Panc1 (cell line): ENCODE results near the gene DSCAML1. TPM values are rescaled to one million over a fixed set of nuclear protein-coding genes. Genes with fewer than 3 reads are reported as not detected.

Experiments used
- ATAC-seq: fragments of 200-7000 bp; cut with Tn5 transposase; 2 replicates; pipeline ENCODE4 v1.9.1; 2020; ENCODE audit warnings: mild to moderate bottlenecking, moderate library complexity
- BruUV-seq: library from RNA; stranded (reverse); fragments of 400-500 nt; replicated peaks from 2 replicates; lab custom pipeline; 2021; lab: Mats Ljungman, UMichigan
- CTCF ChIA-PET: fragments of 300-600 bp; sonication (Branson Sonifier 250); formaldehyde crosslinking; loops from one replicate; lab custom pipeline; 2022; ENCODE audit warnings: antibody characterized with exemption; lab: Charles Lee
- POLR2A ChIA-PET: fragments of 300-600 bp; sonication (Branson Sonifier 250); formaldehyde crosslinking; loops from one replicate; lab custom pipeline; 2022; ENCODE audit warnings: antibody characterized with exemption; lab: Charles Lee
- DNase-seq: peaks from one replicate; pipeline ENCODE4 v3.0.0-alpha.2; 2010; ENCODE audit warnings: low read depth, low spot score
- H3K27ac ChIP-seq: 2 replicates; pipeline ENCODE4 v1.5.1; 2011; ENCODE audit warnings: mild to moderate bottlenecking, low read length, inconsistent platforms
- H3K27me3 ChIP-seq: fragments of 200-500 bp; sonication (Bioruptor generic); 2 replicates; pipeline ENCODE4 v1.6.0; 2014; ENCODE audit warnings: low read length, inconsistent platforms; ENCODE audit not compliant: control insufficient read depth, insufficient read depth
- H3K36me3 ChIP-seq: fragments of 200-500 bp; sonication (Bioruptor generic); 2 replicates; pipeline ENCODE4 v1.5.1; 2014; ENCODE audit warnings: inconsistent platforms, mild to moderate bottlenecking, low read length, moderate library complexity; ENCODE audit not compliant: control insufficient read depth, insufficient read depth
- H3K4me1 ChIP-seq: 2 replicates; pipeline ENCODE4 v1.5.1; 2011; ENCODE audit warnings: inconsistent platforms, mild to moderate bottlenecking, low read length, moderate library complexity; ENCODE audit not compliant: control insufficient read depth, insufficient read depth
- H3K4me3 ChIP-seq, 2 experiments: 2 replicates each; pipeline ENCODE4 v1.5.1; 2011 to 2012; ENCODE audit warnings: low read depth in 2 of 2, low read length in 2 of 2, mild to moderate bottlenecking in 2 of 2, inconsistent platforms in 1 of 2, moderate library complexity in 1 of 2
- H3K9me3 ChIP-seq: fragments of 200-500 bp; sonication (Bioruptor generic); 2 replicates; pipeline ENCODE4 v1.5.1; 2014; ENCODE audit warnings: low read depth, mild to moderate bottlenecking, inconsistent platforms, low read length, moderate library complexity; ENCODE audit not compliant: control insufficient read depth, insufficient read depth
- CTCF ChIP-seq: fragments of 450-650 bp; IDR thresholded peaks from 2 replicates; pipeline ENCODE4 v1.5.1; 2017; ENCODE audit warnings: mild to moderate bottlenecking
- POLR2AphosphoS5 ChIP-seq: IDR thresholded peaks from 2 replicates; pipeline ENCODE4 v1.6.1; 2012; ENCODE audit warnings: mild to moderate bottlenecking, low read depth, low read length, moderate library complexity
- REST ChIP-seq, 2 experiments: IDR thresholded peaks; 2 replicates each; pipeline ENCODE4 v1.6.1; 2011 to 2012; ENCODE audit warnings: low read depth in 2 of 2, control low read depth in 1 of 2, low read length in 1 of 2, mild to moderate bottlenecking in 1 of 2, moderate library complexity in 1 of 2; ENCODE audit not compliant: insufficient read depth in 1 of 2
- SIN3A ChIP-seq: IDR thresholded peaks from 2 replicates; pipeline ENCODE4 v1.6.1; 2012; ENCODE audit warnings: low read depth, mild to moderate bottlenecking, low read length, moderate library complexity, borderline replicate concordance; ENCODE audit not compliant: insufficient read depth
- TCF7L2 ChIP-seq: IDR thresholded peaks from 2 replicates; pipeline ENCODE4 v1.6.1; 2011; ENCODE audit warnings: mild to moderate bottlenecking, low read depth, low read length, inconsistent platforms
- in situ Hi-C: cut with HindIII; loops from 2 replicates; pipeline ENCODE4 v1.10.0; 2016; ENCODE audit warnings: low sequenced_read_pairs, low pct_unique_long_range_greater_than_20kb
- intact Hi-C: fragments of 100-400 bp; cut with micrococcal nuclease; formaldehyde crosslinking; loops from one replicate; pipeline ENCODE4 v1.10.0; 2022; ENCODE audit not compliant: unreplicated experiment
- total RNA-seq: library from RNA; stranded (reverse); gene quantifications from one replicate; pipeline ENCODE4 v1.2.1, GENCODE V29; 2021; ENCODE audit not compliant: unreplicated experiment

DSCAML1 gene
- total RNA-seq, 1 experiment from 2014 or later, result 1.6 TPM

GRCh38 chr11:117691516-117691915 is 105.5 kb downstream of the DSCAML1 start:
- H3K9me3 ChIP-seq, result no peaks in the 10 kb centered on the region
- no peaks in the 10 kb centered on the region for H3K4me1 ChIP-seq
- peaks cover 15% of the 10 kb centered on the region for H3K27me3 ChIP-seq
- BruUV-seq, result no TSS peak
- intact Hi-C loops (no loop called here), in situ Hi-C loops (no loop called here)
- DNase-seq (no peak), ATAC-seq (no peak)
- ChIA-PET CTCF (no interaction called here), POLR2A (no interaction called here)
- H3K36me3 ChIP-seq, result no peaks in the 10 kb centered on the region
- H3K27ac ChIP-seq, result no peak overlapping the region
- no peak overlapping the region for H3K4me3 ChIP-seq
- TF ChIP-seq TCF7L2 (no peak), SIN3A (no peak), REST (IDR thresholded peaks at IDR 0.05; ENCODE audit: insufficient read depth in 1 of 2, low read depth in 2 of 2, low read length in 1 of 2) (no peak), CTCF (no peak), POLR2AphosphoS5 (no peak)

- Histone ChIP-seq H3K4me3 (no peak overlapping the region), H3K36me3 (no peaks in the 10 kb centered on the region), H3K27ac (no peak overlapping the region), H3K4me1 (no peaks in the 10 kb centered on the region), H3K9me3 (no peaks in the 10 kb centered on the region), H3K27me3 (peaks cover 15% of the 10 kb centered on the region)
- in situ Hi-C loops, result no loop called here
- ChIA-PET CTCF (no interaction called here), POLR2A (no interaction called here)
- ATAC-seq (no peak), DNase-seq (no peak)
- intact Hi-C loops, result no loop called here
- BruUV-seq, result no TSS peak
- TF ChIP-seq REST (IDR thresholded peaks at IDR 0.05; ENCODE audit: insufficient read depth in 1 of 2, low read depth in 2 of 2, low read length in 1 of 2), result no peak
- TF ChIP-seq SIN3A, result no peak
- no peak for TF ChIP-seq TCF7L2
- TF ChIP-seq POLR2AphosphoS5, result no peak
- no peak for TF ChIP-seq CTCF
These were observed 105.8 kb downstream of the DSCAML1 start for GRCh38 chr11:117691218-117691514.
